ENCODE data around the gene LAMP2.
"Not testable (repeated sequence)": the region's sequence is repeated elsewhere in the genome, so short reads cannot be mapped to it uniquely, and the experiment has no call there.

The LAMP2 gene

GRCh38 chrX:120468825-120469525, at the start of gene LAMP2:
LAMP2 (minus strand) TSS chrX:120469296; CDS start chrX:120469169, 127 bp downstream.
- peak; percentile 79 for DNase-seq

DNA sequence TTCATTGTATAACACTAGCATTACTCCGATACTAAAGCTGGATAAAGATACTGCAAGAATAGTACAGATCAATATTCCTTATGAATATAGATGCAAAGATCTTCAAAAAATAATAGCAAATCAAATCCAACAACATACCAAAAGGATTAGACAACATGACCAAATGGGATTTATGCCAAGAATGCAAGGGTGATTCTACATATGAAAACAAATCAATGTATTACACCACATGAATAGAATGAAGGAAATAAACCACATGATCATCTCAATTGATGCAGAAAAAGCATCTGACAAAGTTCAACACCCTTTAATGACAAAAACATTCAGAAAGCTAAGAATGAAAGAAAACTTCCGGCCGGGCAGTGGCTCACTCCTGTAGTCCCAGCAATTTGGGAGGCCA, 48.8 kb upstream of the LAMP2 start:
- DNase-seq = no peak

GRCh38 chrX:120514236-120514635, 45.1 kb upstream of the LAMP2 start:
- no peak for DNase-seq

DNA sequence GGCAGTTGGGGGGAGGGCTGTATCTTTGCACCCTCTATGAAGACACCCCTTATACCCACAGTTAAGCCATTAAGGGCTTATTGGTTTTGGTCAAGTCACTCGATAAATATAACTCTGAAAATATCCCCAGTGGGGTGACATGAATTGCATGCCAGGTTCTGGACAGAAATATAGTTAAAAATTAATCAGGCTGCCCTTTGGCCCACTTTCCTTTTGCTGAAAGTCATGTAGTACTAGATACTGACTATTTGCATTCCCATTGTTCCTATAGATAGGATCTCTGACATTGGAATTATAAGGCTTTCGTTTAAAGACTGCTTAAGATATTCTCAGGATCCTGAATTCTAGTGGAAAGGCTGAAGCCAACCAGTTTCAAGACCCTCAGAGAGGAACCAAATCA, 43.5 kb upstream of the LAMP2 start:
- no peak for DNase-seq

GRCh38 chrX:120512222-120512621, 43.1 kb upstream of the LAMP2 start:
- DNase-seq = no peak

DNA sequence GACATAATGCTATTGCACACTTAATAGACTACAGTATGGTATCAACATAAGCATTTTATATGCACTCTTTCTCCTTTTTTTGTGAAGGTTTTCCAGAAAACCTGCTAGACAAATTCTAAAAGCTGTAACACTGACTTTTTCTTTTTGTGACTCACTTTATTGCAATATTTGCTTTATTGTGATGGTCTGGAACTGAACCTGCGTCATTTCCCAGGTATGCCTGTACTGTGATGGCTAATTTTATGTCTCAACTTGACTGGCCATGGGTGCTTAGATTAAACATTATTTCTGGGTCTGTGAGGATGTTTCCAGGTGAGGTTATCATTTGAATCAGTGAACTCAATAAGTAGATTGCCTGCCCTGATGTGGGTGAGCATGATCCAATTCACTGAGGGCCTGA, 35.5 kb upstream of the LAMP2 start:
- no peak for DNase-seq

GRCh38 chrX:120499301-120500072, 30.4 kb upstream of the LAMP2 start:
- DNase-seq = no peak

DNA sequence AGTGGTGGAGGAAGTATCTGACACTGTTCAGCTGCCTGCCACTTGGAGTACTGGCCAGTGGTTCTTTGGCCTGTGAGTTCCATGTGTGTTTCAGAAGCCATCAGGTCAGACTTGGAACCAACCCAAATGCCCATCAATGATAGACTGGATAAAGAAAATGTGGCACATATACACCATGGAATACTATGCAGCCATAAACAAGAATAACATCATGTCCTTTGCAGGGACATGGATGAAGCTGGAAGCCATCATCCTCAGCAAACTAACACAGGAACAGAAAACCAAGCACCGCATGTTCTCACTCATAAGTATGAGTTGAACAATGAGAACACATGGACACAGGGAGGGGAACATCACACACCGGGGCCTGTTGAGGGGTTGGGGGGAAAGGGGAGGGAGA, 21.0 kb upstream of the LAMP2 start:
- DNase-seq = not testable (repeated sequence)

- no peak for DNase-seq
These were observed 17.7 kb upstream of the LAMP2 start for GRCh38 chrX:120486786-120487185.

DNA sequence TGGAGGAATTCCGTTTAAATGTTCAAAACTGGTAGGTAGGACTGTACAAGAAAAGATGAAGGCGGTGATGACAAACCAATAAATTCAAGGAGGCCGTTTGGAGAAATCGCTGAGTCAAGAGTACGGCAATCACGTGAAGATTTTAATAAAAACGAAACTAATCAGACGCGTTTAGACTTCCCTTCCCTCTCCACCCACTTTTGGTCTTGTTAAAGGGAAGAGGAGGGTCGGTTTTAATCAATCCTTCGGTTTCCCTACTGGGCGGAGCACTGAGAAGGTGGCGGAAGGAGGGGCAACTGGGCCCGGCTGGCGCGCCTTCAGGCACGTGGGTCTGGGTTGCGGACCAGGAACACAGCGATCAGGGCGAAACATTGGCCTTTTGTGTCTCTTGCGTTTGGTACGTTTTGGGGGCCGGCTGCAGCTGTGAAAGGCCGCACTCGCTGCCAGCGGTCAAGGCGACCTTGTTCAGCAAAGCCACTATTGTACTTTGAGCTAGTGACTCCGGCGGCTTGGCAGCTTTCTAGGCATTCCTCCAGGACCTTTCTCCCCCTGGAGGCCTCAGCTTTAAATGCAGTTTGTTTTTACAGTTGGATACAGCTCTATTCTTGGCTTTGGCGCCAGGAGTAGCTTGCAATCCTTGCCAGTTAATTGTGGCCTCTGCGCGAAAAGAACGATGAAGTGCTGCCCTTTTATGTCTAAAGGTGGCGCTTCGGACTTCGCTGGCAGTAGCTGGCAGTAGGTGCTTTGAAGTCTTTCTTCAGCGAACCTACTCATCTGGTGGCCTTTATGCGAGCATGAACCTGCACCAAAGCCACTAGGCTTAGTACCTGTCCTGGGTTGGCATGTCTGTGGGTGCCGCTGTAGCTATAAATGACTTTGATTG, 16.8 kb upstream of the LAMP2 start:
- DNase-seq = peak; percentile 54

GRCh38 chrX:120485315-120485637, 16.2 kb upstream of the LAMP2 start:
- no peak for DNase-seq

- DNase-seq = no peak
These were observed 8.4 kb upstream of the LAMP2 start for GRCh38 chrX:120477453-120477852.

- DNase-seq = no peak
These were observed 7.6 kb upstream of the LAMP2 start for GRCh38 chrX:120476714-120477113.

DNA sequence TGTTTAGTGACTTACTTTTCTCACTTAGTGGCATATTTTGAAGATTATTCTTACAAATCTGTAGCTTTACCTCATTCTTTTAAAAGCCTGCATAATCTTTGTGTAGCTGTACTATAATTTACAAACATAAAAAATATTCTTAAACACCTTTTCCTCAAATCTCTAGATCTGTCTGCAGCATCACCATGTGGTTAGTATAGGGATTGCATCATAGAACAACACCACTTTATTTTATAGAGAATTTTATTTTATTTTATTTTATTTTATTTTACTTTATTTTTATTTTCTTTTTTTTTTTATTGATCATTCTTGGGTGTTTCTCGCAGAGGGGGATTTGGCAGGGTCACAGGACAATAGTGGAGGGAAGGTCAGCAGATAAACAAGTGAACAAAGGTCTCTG, 6.4 kb upstream of the LAMP2 start:
- not testable (repeated sequence) for DNase-seq

DNA sequence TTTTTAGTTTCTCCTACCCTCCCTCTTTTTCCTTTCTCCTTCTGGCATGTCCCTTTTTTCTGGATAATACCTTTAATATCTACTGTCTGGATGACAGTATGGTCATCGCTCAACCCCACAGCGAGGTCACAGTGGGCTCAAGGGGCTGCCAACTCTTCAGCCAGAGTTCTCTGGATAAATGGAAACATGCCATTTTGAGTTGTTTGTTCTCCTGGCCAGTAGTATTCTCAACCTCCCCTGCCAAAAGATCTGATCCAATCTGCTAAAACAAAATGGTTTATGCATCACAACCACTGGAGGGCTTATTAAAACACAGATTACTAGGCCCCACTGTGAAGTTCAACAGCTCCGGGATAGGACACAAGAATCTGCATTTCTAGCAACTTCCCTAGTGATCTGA, 5.0 kb upstream of the LAMP2 start:
- DNase-seq = no peak

DNA sequence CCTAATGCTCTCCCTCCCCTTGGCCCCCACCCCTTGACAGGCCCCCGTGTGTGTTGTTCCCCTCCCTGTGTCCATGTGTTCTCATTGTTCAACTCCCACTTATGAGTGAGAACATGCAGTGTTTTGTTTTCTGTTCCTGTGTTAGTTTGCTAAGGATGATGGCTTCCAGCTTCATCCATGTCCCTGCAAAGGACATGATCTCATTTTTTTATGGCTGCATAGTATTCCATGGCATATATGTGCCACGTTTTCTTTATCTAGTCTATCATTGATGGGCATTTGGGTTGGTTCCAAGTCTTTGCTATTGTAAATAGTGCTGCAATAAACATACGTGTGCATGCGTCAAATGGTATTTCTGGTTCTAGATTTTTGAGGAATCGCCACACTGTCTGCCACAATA, 561 bp upstream of the LAMP2 start:
- not testable (repeated sequence) for DNase-seq

DNA sequence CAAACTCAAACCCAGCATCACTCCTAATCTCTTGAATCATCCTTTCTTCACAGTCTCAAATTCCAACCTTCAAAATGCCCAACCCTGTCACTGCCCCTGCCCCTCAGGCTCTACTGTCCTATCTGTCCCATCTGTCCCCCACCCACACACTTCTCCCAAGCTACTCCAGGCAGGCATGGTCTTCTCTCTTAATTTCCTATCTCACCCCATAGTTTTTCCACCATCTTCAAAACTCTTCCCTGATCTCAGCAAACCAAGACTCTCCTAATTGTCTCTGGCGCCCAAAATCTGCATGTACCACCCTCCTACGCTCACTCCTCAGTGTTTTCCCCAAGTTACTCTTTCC, 644 bp downstream of the LAMP2 start:
- no peak for DNase-seq

- DNase-seq = no peak
These were observed 1.0 kb downstream of the LAMP2 start for GRCh38 chrX:120468071-120468470.

DNA sequence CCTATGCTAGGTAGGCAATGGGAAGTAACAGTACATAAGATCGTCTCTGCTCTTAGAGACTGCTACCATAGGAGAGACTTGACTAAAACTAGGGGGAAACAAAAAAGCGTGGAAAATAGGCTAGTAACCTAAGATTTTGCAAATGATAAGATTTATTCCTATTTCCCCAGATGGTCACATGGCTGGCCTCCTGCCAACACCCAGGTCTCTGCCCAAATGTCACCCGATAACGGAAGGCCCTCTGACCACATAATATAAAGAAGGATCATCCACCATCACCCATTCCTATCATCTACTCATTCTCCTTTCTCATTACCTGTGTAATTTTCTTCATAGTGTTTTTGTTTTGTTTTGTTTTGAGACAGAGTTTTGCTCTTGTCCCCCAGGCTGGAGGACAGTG, 4.7 kb downstream of the LAMP2 start:
- no peak for DNase-seq

GRCh38 chrX:120463241-120463640, 5.9 kb downstream of the LAMP2 start:
- DNase-seq = no peak

DNA sequence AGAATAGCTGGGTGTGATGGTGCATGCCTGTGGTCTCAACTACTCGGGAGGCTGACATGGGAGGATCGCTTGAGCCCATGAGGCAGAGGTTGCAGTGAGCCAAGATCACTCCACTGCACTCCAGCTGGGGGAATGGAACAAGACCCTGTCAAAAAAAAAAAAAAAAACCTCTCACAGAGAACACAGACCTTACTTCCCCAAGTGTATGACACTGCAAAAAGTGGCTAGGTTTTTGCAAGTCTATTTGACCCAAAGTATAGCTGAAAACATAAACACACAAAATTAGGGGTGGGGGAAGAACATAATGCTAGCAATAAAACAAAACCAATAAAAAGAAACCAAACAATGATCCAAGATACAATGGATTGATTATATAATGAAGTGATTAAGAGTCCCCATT, 6.7 kb downstream of the LAMP2 start:
- DNase-seq = no peak

DNA sequence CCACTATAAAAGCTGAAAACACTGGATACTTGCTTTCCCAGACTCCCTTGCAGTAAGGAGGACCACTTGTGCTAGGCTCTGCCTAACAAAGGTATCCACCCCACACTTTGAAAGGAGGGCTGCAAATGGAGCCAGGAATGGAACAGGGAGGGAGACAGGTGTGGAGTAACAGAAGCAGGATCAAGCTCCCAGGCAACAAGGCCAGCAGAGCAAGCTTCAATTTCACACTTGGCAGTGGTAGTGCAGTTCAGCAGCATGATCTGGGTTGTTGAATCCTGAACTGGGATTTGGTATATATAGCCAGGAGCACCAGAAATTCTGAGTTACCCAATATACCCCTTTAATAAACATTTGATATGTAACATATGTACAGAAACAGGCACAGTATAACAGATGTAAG, 9.8 kb downstream of the LAMP2 start:
- DNase-seq = no peak

DNA sequence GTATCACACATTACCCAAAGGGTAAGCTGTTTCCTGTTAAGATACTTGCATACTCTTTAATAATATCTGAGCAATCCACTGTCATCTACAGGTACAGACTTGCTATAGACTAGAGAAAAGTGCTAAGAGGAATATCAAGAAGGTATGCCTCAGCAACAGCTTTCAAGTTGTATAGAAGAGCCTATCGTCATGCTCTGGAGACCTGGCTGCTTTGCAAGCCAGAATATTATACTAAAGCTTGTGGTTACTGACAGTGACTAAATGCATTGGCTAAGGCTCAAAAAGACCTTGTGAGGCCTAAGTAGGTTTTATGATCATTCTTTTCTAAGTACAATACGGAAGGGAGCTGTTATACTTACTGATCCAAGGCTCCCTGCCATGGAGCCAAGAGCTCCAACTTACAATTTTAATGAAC, 11.3 kb downstream of the LAMP2 start:
- DNase-seq = no peak

GRCh38 chrX:120456973-120457372, 12.1 kb downstream of the LAMP2 start:
- DNase-seq = no peak

Data from stimulated activated CD4-positive, alpha-beta T cell treated with anti-CD3 and anti-CD28 coated beads, Interleukin-4, amount 100 ng/mL, for 1 hour (primary cell).